NCI-H1417 treated with DMSO at 0.1 percent for 48 hours (cell line): Measurements from ENCODE around the gene DLG5.
A peak's percentile ranks its signal among the peaks of the same experiment; 100 is the strongest.

ENCODE experiments used
- DNase-seq: peaks from one replicate; lab custom pipeline; 2025; lab: John Stamatoyannopoulos, UW

Gene DLG5

GRCh38 chr10:77865580-77866324, 60.8 kb downstream of the DLG5 start:
- DNase-seq, result peak; percentile 28

GRCh38 chr10:77864151-77864851, 62.3 kb downstream of the DLG5 start:
- DNase-seq, result no peak

GRCh38 chr10:77863446-77863845, 63.1 kb downstream of the DLG5 start:
- DNase-seq, result no peak

- DNase-seq, result no peak
Observed at GRCh38 chr10:77862595-77862994, 64.0 kb downstream of the DLG5 start.

- DNase-seq, result no peak
Observed at GRCh38 chr10:77861366-77861765, 65.2 kb downstream of the DLG5 start.

- DNase-seq, result no peak
Observed at GRCh38 chr10:77859865-77860282, 66.7 kb downstream of the DLG5 start.

- no peak for DNase-seq
Observed at GRCh38 chr10:77859200-77859864, 67.2 kb downstream of the DLG5 start.

- no peak for DNase-seq
Observed at GRCh38 chr10:77857272-77857671, 69.3 kb downstream of the DLG5 start.

- DNase-seq, result no peak
Observed at GRCh38 chr10:77856566-77856965, 70.0 kb downstream of the DLG5 start.

GRCh38 chr10:77855404-77856155, 71.0 kb downstream of the DLG5 start:
- DNase-seq, result no peak

GRCh38 chr10:77854115-77854514, 72.4 kb downstream of the DLG5 start:
- DNase-seq, result no peak

- DNase-seq, result no peak
Observed at GRCh38 chr10:77853256-77853655, 73.3 kb downstream of the DLG5 start.

- DNase-seq, result no peak
Observed at GRCh38 chr10:77850620-77851231, 75.8 kb downstream of the DLG5 start.

- DNase-seq, result no peak
Observed at GRCh38 chr10:77849039-77849664, 77.4 kb downstream of the DLG5 start.

GRCh38 chr10:77846718-77847311, 79.7 kb downstream of the DLG5 start:
- no peak for DNase-seq

- no peak for DNase-seq
Observed at GRCh38 chr10:77845451-77845850, 81.1 kb downstream of the DLG5 start.

- no peak for DNase-seq
Observed at GRCh38 chr10:77844713-77845445, 81.7 kb downstream of the DLG5 start.

- DNase-seq, result no peak
Observed at GRCh38 chr10:77844177-77844576, 82.4 kb downstream of the DLG5 start.

GRCh38 chr10:77843264-77843663, 83.3 kb downstream of the DLG5 start:
- DNase-seq, result no peak

- DNase-seq, result no peak
Observed at GRCh38 chr10:77842652-77843212, 83.8 kb downstream of the DLG5 start.
